ENCODE measurements around the gene FAAH2.
"Not testable (repeated sequence)": the region's sequence is repeated elsewhere in the genome, so short reads cannot be mapped to it uniquely, and the experiment has no call there.

The FAAH2 gene

DNA sequence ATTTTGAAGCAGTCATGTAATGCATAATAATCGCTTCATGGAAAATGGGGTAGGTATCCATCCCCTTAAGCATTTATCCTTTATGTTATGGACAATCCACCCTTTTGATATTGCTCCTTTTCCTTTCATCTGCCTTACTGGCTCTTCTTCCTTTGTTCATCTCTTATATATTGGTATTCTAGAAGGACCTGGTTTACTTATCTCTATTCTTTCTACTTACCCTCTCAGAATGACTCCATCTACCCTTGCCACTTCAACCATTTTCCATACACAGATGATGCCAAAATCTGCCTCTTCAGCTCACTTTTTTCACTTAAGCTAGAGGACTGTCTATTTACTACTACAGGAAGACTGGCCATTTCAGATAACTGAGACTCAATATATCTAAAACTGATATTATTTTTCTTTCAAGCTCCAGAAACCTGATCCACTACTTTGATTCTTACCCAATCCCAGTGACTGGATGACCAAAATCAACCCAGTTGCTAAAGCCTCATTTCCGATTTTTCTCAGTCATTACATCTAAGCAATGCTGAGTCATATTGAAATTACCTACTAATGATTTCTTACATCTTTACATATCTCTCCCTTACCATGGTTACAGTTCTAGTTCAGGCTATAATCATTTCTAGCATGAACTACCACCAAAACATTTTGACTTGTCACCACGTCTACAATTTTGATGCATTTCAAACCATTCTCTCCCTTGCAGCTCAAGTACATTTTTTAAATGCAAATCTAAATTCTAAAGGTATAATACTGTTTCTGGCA, 93.7 kb downstream of the FAAH2 start:
- DNase-seq: no peak

GRCh38 chrX:57394162-57394561, 107.7 kb downstream of the FAAH2 start:
- not testable (repeated sequence) for DNase-seq

DNA sequence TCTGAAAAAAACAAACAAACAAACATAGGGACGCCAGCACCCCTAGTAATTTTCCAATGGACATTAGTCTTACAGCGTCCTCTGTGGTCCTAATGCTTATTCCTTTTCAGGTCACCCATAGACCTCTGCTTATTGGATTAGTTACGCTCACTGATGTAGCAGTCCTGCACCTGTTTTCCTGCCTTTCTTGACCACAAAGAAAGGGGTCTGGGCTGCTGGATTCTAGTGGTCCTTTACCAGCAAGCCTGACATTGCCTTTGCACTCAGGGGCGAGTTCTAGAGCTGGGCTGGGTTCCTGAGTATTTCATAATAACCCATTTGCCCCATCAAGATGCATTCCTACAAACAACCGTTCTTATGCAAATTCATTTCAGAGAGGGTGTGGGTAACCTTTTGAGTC, 116.7 kb downstream of the FAAH2 start:
- DNase-seq: not testable (repeated sequence)

GRCh38 chrX:57406149-57406548, 119.6 kb downstream of the FAAH2 start:
- no peak for DNase-seq

GRCh38 chrX:57417827-57418226, 131.3 kb downstream of the FAAH2 start:
- DNase-seq: no peak

- no peak for DNase-seq
Observed at GRCh38 chrX:57422289-57422688, 135.8 kb downstream of the FAAH2 start.

DNA sequence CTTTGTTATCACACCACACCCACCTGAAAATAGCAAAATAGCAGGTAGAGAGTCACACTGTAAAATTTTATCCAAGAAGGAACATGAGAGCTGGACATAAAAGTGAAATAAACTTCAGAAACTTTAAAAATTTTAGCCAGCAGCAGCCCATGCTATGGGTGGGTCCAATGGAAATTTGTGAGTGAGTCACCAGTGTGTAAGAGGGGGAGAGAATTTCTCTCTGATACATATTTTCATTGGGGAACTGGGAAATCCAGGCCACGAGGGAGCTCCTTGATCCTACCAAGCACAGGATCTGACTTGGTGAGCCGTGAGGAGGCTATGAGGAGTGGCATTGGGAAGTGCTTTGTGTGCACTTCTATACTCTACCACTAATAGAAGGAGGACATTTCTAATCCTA, 136.3 kb downstream of the FAAH2 start:
- no peak for DNase-seq

GRCh38 chrX:57445076-57445475, 158.6 kb downstream of the FAAH2 start:
- DNase-seq: no peak

- no peak for DNase-seq
Observed at GRCh38 chrX:57445832-57446231, 159.3 kb downstream of the FAAH2 start.

GRCh38 chrX:57447856-57448255, 161.3 kb downstream of the FAAH2 start:
- no peak for DNase-seq

DNA sequence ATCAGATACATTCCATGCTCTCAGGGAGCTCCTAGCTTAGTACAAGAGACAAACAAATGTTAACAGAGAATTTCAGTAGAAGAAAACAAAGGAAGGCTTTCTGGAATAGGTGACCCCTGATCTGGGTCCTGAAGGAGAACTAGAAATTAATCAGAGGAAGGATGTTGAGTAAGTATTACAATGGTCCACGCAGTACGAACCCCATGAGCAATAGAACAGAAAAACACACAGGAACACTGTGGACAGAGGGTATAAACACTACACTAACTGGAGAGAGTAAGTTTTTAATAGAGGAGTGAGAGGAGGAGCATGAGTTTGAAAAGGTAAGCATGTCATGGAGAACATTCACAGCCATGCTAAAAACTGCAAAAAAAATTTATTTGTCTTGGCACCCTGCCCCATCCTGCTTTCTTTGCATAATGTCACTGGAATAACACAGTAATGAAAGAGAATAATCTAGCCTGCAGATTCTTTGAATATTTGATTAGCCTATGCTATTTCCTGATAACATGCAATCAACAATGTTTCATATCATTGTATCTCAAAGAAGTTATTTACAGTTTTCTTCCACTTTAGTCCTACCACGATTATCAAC, 165.0 kb downstream of the FAAH2 start:
- no peak for DNase-seq

- DNase-seq: no peak
Observed at GRCh38 chrX:57453901-57454300, 167.4 kb downstream of the FAAH2 start.

- DNase-seq: no peak
Observed at GRCh38 chrX:57481514-57481913, 195.0 kb downstream of the FAAH2 start.

DNA sequence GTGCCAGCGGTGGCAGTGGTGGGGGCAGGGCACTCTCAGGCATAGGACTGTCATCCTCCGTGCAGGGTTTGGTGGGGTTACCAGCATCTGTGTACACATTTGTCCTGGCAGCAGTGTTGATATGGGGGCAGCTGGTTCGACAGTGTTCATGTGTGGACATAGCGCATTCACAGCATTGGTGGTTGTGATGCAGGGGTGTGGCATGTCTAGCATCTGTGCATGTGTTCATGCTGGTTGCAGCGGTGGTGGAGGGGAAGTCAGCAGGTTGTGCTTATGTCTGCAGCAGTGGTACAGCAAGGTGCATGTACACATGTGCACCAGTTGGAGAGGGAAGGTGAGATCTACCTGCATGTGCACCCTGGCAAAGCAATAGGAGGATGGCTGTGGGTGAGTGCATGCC, 230.0 kb downstream of the FAAH2 start:
- no peak for DNase-seq

- DNase-seq: no peak
Observed at GRCh38 chrX:57519578-57520118, 233.1 kb downstream of the FAAH2 start.

GRCh38 chrX:57528670-57529255, 242.3 kb downstream of the FAAH2 start:
- DNase-seq: no peak

Data from retina (tissue), 1 donor.